ENCODE results near the gene KCNA5.

Gene KCNA5

GRCh38 chr12:5063149-5063548, 19.5 kb downstream of the KCNA5 start:
- Histone ChIP-seq H3K9me3 (ENCODE audit: control insufficient read depth, insufficient read depth, low read length) (no peaks in the 10 kb centered on the region), H3K9ac (ENCODE audit: low read depth, low read length) (no peak overlapping the region), H3K4me3 (ENCODE audit: low read depth, low read length) (no peak overlapping the region), H3K36me3 (ENCODE audit: control insufficient read depth, insufficient read depth, low read length) (no peaks in the 10 kb centered on the region), H3K27ac (ENCODE audit: low read depth, low read length) (no peak overlapping the region), H3K4me1 (ENCODE audit: control insufficient read depth, insufficient read depth, low read length) (no peaks in the 10 kb centered on the region), H3K27me3 (ENCODE audit: control insufficient read depth, insufficient read depth, low read length) (no peaks in the 10 kb centered on the region; the same call in none of the 2 replicates)

GRCh38 chr12:5064913-5065490, 21.3 kb downstream of the KCNA5 start:
- no peaks in the 10 kb centered on the region; the same call in none of the 2 replicates for H3K27me3 ChIP-seq (ENCODE audit: control insufficient read depth, insufficient read depth, low read length)
- H3K27ac ChIP-seq (ENCODE audit: low read depth, low read length): no peak overlapping the region
- no peaks in the 10 kb centered on the region for H3K4me1 ChIP-seq (ENCODE audit: control insufficient read depth, insufficient read depth, low read length)
- H3K4me3 ChIP-seq (ENCODE audit: low read depth, low read length): no peak overlapping the region
- no peak overlapping the region for H3K9ac ChIP-seq (ENCODE audit: low read depth, low read length)
- no peaks in the 10 kb centered on the region for H3K9me3 ChIP-seq (ENCODE audit: control insufficient read depth, insufficient read depth, low read length)
- H3K36me3 ChIP-seq (ENCODE audit: control insufficient read depth, insufficient read depth, low read length): no peaks in the 10 kb centered on the region

- no peak overlapping the region for H3K4me3 ChIP-seq (ENCODE audit: low read depth, low read length)
- no peaks in the 10 kb centered on the region for H3K9me3 ChIP-seq (ENCODE audit: control insufficient read depth, insufficient read depth, low read length)
- no peaks in the 10 kb centered on the region; the same call in none of the 2 replicates for H3K27me3 ChIP-seq (ENCODE audit: control insufficient read depth, insufficient read depth, low read length)
- no peaks in the 10 kb centered on the region for H3K36me3 ChIP-seq (ENCODE audit: control insufficient read depth, insufficient read depth, low read length)
- H3K4me1 ChIP-seq (ENCODE audit: control insufficient read depth, insufficient read depth, low read length): peaks cover 3% of the 10 kb centered on the region; the same call in 1 of the 2 replicates
- H3K9ac ChIP-seq (ENCODE audit: low read depth, low read length): no peak overlapping the region
- no peak overlapping the region for H3K27ac ChIP-seq (ENCODE audit: low read depth, low read length)
Measured at GRCh38 chr12:5066251-5066650, 22.6 kb downstream of the KCNA5 start.

- Histone ChIP-seq H3K4me3 (ENCODE audit: low read depth, low read length) (no peak overlapping the region), H3K27ac (ENCODE audit: low read depth, low read length) (no peak overlapping the region), H3K27me3 (ENCODE audit: control insufficient read depth, insufficient read depth, low read length) (no peaks in the 10 kb centered on the region; the same call in 1 of the 2 replicates), H3K9ac (ENCODE audit: low read depth, low read length) (no peak overlapping the region), H3K36me3 (ENCODE audit: control insufficient read depth, insufficient read depth, low read length) (no peaks in the 10 kb centered on the region), H3K4me1 (ENCODE audit: control insufficient read depth, insufficient read depth, low read length) (peaks cover 9% of the 10 kb centered on the region; the same call in 1 of the 2 replicates), H3K9me3 (ENCODE audit: control insufficient read depth, insufficient read depth, low read length) (no peaks in the 10 kb centered on the region)
Measured at GRCh38 chr12:5068126-5068525, 24.4 kb downstream of the KCNA5 start.

- H3K9me3 ChIP-seq (ENCODE audit: control insufficient read depth, insufficient read depth, low read length): no peaks in the 10 kb centered on the region
- no peaks in the 10 kb centered on the region for H3K27me3 ChIP-seq (ENCODE audit: control insufficient read depth, insufficient read depth, low read length)
Measured at GRCh38 chr12:5068619-5069018, 24.9 kb downstream of the KCNA5 start.

GRCh38 chr12:5070090-5070489, 26.4 kb downstream of the KCNA5 start:
- Histone ChIP-seq H3K27ac (ENCODE audit: low read depth, low read length) (no peak overlapping the region), H3K4me3 (ENCODE audit: low read depth, low read length) (no peak overlapping the region), H3K4me1 (ENCODE audit: control insufficient read depth, insufficient read depth, low read length) (peaks cover 9% of the 10 kb centered on the region; the same call in 1 of the 2 replicates), H3K36me3 (ENCODE audit: control insufficient read depth, insufficient read depth, low read length) (no peaks in the 10 kb centered on the region), H3K9me3 (ENCODE audit: control insufficient read depth, insufficient read depth, low read length) (no peaks in the 10 kb centered on the region), H3K27me3 (ENCODE audit: control insufficient read depth, insufficient read depth, low read length) (no peaks in the 10 kb centered on the region), H3K9ac (ENCODE audit: low read depth, low read length) (no peak overlapping the region)

More at GRCh38 chr12:5068619-5069018, 24.9 kb downstream of the KCNA5 start:
- Histone ChIP-seq H3K4me1 (ENCODE audit: control insufficient read depth, insufficient read depth, low read length) (peaks cover 9% of the 10 kb centered on the region; the same call in 1 of the 2 replicates), H3K4me3 (ENCODE audit: low read depth, low read length) (no peak overlapping the region), H3K27ac (ENCODE audit: low read depth, low read length) (no peak overlapping the region), H3K36me3 (ENCODE audit: control insufficient read depth, insufficient read depth, low read length) (no peaks in the 10 kb centered on the region), H3K9ac (ENCODE audit: low read depth, low read length) (no peak overlapping the region)

GRCh38 chr12:5071496-5071895, 27.8 kb downstream of the KCNA5 start:
- H3K9me3 ChIP-seq (ENCODE audit: control insufficient read depth, insufficient read depth, low read length): no peaks in the 10 kb centered on the region
- H3K9ac ChIP-seq (ENCODE audit: low read depth, low read length): no peak overlapping the region
- H3K36me3 ChIP-seq (ENCODE audit: control insufficient read depth, insufficient read depth, low read length): no peaks in the 10 kb centered on the region
- H3K27me3 ChIP-seq (ENCODE audit: control insufficient read depth, insufficient read depth, low read length): no peaks in the 10 kb centered on the region
- H3K4me3 ChIP-seq (ENCODE audit: low read depth, low read length): no peak overlapping the region
- H3K4me1 ChIP-seq (ENCODE audit: control insufficient read depth, insufficient read depth, low read length): peaks cover 9% of the 10 kb centered on the region; the same call in 1 of the 2 replicates
- no peak overlapping the region for H3K27ac ChIP-seq (ENCODE audit: low read depth, low read length)

- H3K27me3 ChIP-seq (ENCODE audit: control insufficient read depth, insufficient read depth, low read length): no peaks in the 10 kb centered on the region
Measured at GRCh38 chr12:5072311-5072710, 28.6 kb downstream of the KCNA5 start.

GRCh38 chr12:5073054-5073453, 29.4 kb downstream of the KCNA5 start:
- no peak overlapping the region for H3K4me3 ChIP-seq (ENCODE audit: low read depth, low read length)
- H3K9me3 ChIP-seq (ENCODE audit: control insufficient read depth, insufficient read depth, low read length): no peaks in the 10 kb centered on the region
- H3K27me3 ChIP-seq (ENCODE audit: control insufficient read depth, insufficient read depth, low read length): no peaks in the 10 kb centered on the region
- H3K27ac ChIP-seq (ENCODE audit: low read depth, low read length): no peak overlapping the region
- H3K36me3 ChIP-seq (ENCODE audit: control insufficient read depth, insufficient read depth, low read length): no peaks in the 10 kb centered on the region
- no peak overlapping the region for H3K9ac ChIP-seq (ENCODE audit: low read depth, low read length)
- H3K4me1 ChIP-seq (ENCODE audit: control insufficient read depth, insufficient read depth, low read length): peaks cover 9% of the 10 kb centered on the region; the same call in 1 of the 2 replicates

More at GRCh38 chr12:5072311-5072710, 28.6 kb downstream of the KCNA5 start:
- H3K36me3 ChIP-seq (ENCODE audit: control insufficient read depth, insufficient read depth, low read length): no peaks in the 10 kb centered on the region
- H3K9ac ChIP-seq (ENCODE audit: low read depth, low read length): no peak overlapping the region
- no peak overlapping the region for H3K4me3 ChIP-seq (ENCODE audit: low read depth, low read length)
- H3K27ac ChIP-seq (ENCODE audit: low read depth, low read length): no peak overlapping the region
- H3K4me1 ChIP-seq (ENCODE audit: control insufficient read depth, insufficient read depth, low read length): peaks cover 9% of the 10 kb centered on the region; the same call in 1 of the 2 replicates
- no peaks in the 10 kb centered on the region for H3K9me3 ChIP-seq (ENCODE audit: control insufficient read depth, insufficient read depth, low read length)

GRCh38 chr12:5073853-5074252, 30.2 kb downstream of the KCNA5 start:
- no peaks in the 10 kb centered on the region for H3K27me3 ChIP-seq (ENCODE audit: control insufficient read depth, insufficient read depth, low read length)
- no peak overlapping the region for H3K9ac ChIP-seq (ENCODE audit: low read depth, low read length)
- no peak overlapping the region for H3K27ac ChIP-seq (ENCODE audit: low read depth, low read length)
- no peak overlapping the region for H3K4me3 ChIP-seq (ENCODE audit: low read depth, low read length)
- H3K4me1 ChIP-seq (ENCODE audit: control insufficient read depth, insufficient read depth, low read length): peaks cover 9% of the 10 kb centered on the region; the same call in 1 of the 2 replicates
- no peaks in the 10 kb centered on the region for H3K9me3 ChIP-seq (ENCODE audit: control insufficient read depth, insufficient read depth, low read length)
- no peaks in the 10 kb centered on the region for H3K36me3 ChIP-seq (ENCODE audit: control insufficient read depth, insufficient read depth, low read length)

- H3K36me3 ChIP-seq (ENCODE audit: control insufficient read depth, insufficient read depth, low read length): no peaks in the 10 kb centered on the region
- no peak overlapping the region for H3K4me3 ChIP-seq (ENCODE audit: low read depth, low read length)
- H3K9me3 ChIP-seq (ENCODE audit: control insufficient read depth, insufficient read depth, low read length): no peaks in the 10 kb centered on the region
- H3K27ac ChIP-seq (ENCODE audit: low read depth, low read length): no peak overlapping the region
- H3K4me1 ChIP-seq (ENCODE audit: control insufficient read depth, insufficient read depth, low read length): peaks cover under 1% of the 10 kb centered on the region; the same call in 1 of the 2 replicates
- no peaks in the 10 kb centered on the region for H3K27me3 ChIP-seq (ENCODE audit: control insufficient read depth, insufficient read depth, low read length)
- H3K9ac ChIP-seq (ENCODE audit: low read depth, low read length): no peak overlapping the region
Measured at GRCh38 chr12:5076761-5077160, 33.1 kb downstream of the KCNA5 start.
